GM18858 (cell line): ENCODE results near the gene ZHX3.
"Not testable (repeated sequence)": the region's sequence is repeated elsewhere in the genome, so short reads cannot be mapped to it uniquely, and the experiment has no call there.

Source experiments
- ATAC-seq: cut with Tn5 transposase; IDR thresholded peaks from one replicate; pipeline ENCODE4 v1.9.1; 2021; ENCODE audit not compliant: unreplicated experiment

Gene ZHX3

DNA sequence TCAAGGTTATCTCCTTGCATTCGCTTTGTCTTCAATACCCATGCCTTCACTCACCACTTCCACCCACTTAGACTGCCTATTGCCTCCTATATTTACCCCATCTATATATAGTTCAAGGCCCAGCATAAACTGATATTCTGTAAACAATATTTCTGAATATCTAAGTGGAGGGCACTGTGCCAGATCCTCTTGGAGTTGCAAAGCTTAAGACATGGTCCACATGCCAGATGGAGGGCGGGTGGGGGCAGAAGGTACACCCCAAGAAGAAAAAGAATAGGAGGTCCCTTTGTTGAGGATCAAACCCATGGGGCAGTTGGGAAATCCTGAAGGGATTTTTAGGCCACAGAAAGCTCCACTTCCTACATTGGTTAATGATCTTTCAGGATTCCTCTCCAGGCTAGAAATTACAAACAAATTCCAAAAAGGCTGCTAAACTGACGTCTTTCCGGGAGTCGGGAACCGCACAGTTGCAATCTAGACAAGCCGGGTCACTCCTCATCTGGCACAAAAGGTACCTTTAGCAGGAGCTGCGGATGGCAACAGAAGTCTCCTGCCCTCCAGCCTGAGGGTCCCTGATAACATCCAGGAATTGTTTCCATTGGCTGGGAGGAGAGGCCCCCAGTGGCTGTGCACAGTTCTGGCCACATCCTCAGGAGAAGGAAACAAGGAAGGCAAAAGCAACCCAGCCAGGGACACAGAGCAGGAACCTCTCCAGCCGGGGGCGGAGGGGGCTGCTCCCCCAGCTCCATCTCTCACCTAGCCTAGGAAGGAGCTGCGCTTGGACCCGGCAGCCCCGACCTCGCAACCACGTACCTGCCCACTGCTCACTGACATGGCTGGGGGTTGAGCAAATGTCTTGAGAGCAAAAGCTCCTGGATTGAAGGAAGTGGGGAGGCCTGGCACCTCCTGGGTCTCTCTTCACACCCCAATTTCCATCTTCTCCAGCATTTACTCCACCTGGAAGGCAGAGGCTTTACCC, 17.2 kb upstream of the ZHX3 start:
- no peak for ATAC-seq

DNA sequence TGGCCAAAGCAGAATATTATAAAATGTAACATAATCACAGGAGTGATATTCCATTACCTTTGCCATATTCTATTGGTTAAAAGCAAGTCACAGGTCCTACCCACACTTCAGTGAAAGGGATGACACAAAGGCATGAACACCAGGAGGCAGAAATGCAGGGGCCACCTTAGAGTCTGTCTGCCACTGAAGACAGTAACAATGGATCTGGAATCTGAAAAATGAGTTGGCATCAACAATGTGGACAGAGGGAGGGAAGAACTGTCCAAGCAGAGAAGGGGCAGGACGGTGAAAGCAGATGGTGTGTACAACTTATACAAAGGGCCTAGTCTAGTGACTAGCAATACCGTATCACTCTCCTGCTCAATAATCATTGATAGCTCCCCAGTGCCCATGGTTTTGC, 16.5 kb upstream of the ZHX3 start:
- no peak for ATAC-seq

DNA sequence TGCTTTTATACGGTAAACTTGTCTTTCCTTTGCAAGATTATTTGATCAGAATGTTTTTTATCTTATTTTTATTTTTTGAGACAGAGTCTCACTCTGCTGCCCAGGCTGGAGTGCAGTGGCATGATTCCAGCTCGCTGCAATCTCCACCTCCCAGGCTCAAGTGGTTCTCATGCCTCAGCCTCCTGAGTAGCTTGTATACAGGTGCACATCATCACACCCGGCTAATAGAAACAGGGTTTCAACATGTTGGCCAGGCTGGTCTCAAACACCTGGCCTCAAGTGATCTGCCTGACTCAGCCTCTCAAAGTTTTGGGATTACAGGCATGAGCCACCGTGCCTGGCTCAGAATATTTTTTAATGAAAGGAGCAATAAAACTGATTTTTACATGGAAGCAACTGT, 14.2 kb upstream of the ZHX3 start:
- no peak for ATAC-seq

DNA sequence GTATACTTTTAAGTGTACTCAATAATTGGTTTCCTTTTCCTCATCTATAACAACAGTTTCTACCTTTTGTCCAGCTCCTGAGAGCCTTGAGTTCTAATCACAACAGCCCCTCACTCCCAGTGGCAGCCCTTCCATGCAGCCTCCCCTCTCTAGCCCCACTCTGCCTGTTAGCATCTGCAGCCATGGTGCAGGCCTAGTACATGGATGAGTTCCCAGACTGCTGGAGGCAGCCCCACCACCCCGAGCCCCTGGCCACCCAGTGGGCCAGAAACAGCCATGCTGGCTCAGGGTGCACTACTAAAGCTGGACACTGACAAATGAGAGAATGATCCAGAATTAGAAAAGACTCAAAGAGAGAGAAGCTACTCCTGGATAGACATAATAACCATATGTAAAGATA, 13.4 kb upstream of the ZHX3 start:
- no peak for ATAC-seq

DNA sequence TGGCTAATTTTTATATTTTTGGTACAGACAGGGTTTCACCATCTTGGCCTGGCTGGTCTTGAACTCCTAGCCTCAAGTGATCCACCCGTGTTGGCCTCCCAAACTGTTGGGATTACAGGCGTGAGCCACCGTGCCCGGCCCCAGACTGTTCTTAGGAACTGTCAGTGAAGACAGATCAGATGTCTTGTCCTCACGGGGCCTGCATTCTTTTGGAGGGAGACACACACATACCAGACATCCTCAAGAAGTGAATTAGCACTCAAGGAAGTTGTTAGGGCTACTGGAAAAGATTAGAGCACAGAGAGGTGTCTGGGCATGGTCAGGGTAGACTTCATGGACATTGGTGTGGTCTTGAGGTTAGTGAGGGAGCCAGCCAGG, 12.8 kb upstream of the ZHX3 start:
- no peak for ATAC-seq

DNA sequence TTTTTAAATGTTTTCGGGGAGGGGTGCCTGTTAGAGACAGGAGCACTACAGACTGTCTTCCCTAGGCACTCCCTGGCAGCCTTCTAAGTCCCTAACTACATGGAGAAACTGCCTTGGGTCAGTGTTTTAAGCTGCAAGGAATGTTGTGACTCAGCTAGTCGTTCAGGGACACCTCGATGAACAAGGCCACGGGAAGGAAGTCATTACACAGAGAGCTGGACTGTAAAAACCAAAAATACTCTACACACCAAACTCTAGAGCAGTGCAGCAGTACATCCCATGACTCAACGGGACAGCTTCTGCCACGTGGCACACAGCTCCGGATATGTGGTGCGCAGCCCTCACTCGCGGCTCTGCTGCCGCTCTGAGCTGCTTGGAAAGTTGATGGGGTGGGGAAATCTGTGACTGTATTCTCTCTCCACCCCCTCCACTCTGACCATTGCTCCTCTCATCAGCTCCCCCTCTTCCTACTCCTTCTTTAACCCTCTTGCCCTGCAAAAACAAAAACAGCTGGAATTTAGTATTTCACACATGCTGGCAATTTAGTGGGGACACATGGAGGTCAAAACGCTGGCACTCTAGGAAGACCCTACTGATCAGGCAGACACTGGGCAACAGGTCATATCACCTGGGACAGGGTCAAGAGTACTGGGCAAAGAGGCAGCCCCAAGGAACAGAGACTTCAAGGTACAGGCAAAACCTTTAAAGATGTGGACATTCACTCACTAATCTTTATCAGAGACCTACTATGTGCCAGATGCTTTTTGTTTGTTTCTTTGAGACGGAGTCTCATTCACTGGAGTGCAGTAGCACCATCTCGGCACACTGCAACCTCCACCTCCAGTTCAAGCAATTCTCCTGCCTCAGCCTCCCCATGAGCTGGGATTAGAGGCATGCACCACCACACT, 12.2 kb upstream of the ZHX3 start:
- ATAC-seq: no peak

DNA sequence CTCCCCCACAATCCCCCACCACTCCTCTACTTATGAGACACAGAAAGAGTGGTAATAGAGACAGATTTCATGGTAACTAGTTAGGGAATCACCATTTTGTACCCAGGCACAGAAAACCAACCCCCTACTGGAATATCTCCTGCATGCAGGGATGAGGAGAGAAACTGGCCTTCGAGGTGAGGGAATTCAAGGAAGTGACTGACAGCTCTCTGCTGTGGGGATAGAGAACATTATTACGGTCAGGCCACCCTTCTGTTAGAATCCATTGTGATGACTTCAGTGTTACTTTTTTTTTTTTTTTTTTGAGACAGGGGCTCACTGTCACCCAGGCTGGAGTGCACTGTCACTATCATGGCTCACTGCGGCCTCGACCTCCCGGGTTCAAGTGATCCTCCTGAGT, 9.6 kb upstream of the ZHX3 start:
- ATAC-seq: no peak

DNA sequence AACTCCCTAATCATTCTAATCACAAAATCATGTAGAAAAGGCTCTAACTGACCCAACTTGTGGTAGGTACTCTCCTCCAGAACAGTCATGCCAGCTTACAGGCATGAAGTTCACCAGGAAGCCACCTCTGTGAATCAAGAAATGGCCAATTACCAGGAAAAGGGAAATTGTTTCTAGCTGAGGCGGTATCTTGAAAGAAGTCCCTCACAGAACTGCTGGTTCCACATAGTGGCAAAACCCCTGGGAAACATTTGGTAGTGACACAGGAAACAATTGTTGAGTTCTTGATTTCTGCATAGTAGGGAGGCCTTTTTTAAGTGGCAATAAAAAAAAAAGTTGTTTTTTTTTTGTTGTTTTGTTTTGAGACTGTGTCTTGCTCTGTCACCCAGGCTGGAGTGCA, 3.4 kb upstream of the ZHX3 start:
- ATAC-seq: no peak

DNA sequence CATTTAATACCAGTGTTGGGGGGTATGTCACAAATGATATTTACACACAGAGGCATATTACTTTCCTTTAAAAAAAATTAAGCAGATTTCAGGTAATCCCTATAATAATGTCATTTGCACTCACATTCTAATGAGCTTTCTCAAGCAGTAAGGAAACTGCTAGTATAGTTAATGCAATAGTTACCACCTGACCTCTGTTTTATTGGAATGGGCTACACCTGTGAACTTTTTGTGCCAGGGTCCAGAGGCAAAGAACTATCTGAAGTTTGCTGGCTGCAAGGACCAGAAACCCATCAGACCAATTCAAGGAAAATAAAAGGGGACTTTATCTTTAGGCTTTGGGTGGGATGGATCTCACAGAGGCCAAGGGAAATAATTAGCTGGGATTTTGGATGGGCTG, 2.9 kb upstream of the ZHX3 start:
- no peak for ATAC-seq

DNA sequence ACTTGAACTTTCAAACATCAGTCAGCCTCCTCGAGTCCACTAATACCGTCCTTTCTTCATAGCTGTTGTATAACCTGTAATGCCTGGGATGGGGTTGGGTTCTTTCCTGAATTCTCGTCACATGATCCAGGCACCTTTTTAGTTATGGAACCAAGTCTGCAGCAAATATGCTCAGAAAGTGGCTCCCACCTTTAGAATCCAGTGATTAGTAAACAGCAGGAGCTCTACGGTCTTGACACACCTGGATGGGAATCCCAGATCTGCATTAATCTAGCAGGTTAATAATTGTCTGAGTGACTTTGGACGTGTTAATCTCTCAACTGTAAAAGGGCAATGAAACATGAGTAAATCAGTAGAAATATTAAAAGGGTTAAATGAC, 729 bp upstream of the ZHX3 start:
- ATAC-seq: no peak

DNA sequence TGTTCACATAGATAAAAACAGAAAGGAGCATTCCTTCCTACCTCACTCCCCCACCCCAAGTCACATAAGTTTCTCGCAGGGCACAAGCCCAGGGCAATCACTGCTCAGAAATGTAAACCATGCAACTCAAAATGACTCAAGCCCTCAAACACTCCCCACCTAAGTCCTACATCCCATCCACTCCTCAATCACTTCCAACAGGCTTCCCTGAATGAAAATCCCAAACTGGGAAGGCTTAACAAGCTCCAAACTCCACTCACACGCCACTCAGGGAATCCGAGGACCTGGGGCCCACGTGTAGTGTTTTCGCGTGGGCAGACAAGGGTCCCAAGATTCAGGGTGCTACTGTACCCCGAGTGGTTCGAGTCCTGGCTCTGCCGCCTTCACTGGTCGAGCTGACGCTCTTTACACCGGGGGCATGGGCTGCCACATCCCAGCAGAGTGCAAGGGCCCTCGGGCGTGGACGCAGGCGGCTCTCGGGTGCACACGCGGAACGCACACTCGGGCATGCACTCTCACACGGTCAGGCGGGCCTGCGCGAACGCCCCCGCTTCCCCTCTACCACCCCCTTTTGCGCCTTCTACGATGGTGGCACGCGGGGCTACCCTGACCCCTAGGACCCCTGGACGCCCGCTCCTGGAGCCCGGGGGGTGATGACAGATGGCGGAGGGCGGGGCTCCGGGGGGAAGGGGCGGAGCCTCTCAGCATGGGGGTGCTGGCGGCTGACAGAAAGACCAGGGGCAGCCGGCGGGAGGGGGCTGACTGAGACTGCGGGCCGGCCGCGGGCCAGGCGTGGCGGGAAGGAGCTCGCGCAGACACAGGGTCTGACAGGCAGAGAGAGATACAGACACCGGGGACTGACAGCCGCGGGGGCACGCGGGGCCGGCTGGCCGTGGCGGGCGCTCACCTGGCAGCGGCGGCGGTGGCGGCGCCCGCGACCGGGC, 657 bp downstream of the ZHX3 start:
- ATAC-seq: peak; percentile 32

DNA sequence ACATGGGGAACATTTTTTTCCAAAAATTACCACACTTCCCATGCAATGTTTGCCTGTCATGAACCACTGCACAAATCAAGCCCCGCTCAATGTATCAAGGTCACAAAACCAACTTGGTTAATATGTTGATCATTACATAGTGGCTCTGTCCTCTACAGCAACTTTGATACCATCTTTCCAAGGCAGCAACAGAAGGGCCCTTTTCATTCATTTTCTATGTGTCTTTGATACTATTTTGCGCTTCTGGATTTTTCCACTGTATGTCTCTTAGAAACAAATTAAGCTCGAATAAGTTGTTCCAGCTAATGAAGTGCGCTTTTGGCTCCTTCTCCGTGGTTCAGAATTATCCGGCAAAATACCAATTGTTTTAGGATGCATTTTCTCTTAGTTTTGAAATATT, 1.5 kb downstream of the ZHX3 start:
- ATAC-seq: no peak

DNA sequence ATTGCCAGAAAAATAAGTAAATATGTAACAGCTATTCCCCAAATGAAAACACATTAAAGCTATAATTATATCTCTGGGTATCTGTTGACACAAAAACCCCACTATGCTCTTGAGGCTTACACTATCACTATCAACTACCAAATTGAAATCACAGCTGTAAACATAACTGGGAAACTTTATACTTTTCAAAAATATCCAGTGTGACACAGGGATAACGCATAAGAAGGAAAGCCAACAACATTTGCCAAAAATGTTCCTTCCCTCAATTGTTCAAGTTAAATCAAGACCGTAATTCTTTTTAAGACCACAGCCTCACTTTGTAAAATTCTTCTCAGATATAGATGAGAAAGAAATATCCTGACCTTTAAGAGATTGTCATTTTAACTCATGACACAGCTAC, 3.1 kb downstream of the ZHX3 start:
- no peak for ATAC-seq

DNA sequence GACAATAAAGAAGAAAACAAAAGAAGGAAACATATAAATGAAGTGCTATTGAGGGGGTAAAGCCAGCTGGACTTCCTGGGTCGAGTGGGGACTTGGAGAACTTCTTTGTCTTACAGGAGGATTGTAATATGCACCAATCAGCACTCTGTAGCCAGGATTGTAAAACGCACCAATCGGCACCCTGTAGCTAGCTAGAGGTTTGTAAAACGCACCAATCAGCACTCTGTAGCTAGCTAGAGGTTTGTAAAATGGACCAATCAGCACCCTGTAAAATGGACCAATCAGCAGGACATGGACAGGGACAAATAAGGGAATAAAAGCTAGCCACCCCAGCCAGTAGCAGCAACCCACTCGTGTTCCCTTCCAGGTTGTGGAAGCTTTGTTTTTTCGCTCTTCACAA, 5.5 kb downstream of the ZHX3 start:
- ATAC-seq: not testable (repeated sequence)

DNA sequence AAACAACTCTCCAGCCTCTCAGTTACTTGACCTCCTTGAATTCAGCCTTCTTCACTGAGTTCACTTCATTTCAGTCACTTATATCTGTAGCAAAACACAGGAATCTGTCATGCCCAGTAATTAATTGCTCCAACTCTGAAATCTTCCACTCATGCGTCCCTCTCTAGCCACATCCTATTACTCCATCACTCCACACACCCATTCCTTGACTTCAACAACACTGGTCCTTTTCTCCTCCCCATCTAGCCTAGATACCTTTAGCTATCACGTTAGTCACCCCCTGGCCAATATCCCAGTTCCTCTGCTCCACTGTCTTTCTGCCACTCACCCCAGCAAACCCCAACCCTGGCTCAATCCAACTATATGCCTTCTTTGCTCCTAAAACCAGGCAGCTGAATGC, 7.7 kb downstream of the ZHX3 start:
- ATAC-seq: no peak

DNA sequence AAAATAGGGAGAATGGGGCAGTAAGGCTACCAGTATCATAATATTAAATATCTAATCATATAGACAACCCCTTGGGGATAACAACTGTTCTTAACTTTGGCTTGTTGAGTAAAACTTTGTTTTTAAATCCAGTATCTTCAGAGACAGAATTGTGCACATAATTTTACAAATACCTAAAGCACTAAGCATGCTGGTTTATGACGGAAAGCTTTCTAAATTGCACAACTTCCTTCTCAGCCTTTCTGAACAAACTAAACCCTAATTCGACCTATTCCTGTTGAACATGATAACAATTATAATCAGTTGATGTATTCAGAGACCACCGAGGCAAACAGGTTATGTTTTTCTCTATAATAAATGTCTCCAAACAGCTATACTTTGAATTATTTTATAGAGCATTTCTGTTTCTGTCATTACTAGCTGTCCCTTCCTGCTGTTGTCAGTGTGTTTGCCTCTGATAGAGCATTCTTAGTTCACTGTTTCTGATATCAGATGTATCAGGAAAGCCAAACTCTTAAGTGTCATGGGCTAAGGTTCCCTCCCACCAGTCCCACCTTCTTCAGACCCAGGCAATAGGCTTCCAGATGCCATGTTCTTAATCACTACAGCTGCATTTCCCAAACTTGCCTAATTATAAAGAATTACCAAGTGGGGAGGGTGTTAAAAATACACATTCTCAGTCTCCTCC, 8.7 kb downstream of the ZHX3 start:
- ATAC-seq: no peak

DNA sequence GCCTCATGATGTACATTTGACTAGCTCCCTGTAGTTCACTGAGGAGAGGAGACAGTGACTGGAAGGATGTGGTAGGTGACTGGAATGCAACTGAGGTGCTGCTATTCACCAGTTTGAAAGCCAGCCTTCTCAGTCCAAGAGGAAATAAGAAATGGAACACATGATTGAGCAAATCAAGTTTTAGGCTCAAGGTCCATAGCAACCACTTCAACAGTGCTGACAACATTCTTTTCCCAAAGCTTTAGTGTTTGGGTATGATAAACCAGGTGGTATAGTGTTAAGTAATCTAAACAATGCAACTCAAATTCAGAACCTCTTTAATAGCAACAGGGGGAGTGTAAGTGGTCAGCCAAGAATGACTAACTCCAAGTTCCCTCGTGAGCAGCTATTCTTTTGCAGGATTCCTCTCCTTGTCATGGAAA, 9.2 kb downstream of the ZHX3 start:
- ATAC-seq: no peak

DNA sequence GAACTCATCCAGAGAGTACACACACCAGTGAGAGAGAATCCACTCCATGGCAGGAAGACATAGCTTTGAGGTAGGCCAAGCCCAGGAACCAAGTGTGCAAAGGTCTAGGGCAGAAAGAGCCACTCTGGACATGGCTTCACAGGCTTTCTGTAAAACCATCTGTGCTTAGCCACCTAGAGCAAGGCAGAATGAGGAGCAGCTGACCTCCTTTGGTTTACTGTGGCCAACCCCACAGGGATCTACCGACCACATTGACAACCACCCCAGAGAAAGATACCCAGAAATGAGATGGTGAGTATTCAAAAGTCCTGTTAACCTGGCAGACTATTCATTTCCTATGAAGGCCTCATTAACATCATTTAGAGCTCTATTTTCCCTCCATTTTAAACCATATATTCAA, 10.5 kb downstream of the ZHX3 start:
- no peak for ATAC-seq

DNA sequence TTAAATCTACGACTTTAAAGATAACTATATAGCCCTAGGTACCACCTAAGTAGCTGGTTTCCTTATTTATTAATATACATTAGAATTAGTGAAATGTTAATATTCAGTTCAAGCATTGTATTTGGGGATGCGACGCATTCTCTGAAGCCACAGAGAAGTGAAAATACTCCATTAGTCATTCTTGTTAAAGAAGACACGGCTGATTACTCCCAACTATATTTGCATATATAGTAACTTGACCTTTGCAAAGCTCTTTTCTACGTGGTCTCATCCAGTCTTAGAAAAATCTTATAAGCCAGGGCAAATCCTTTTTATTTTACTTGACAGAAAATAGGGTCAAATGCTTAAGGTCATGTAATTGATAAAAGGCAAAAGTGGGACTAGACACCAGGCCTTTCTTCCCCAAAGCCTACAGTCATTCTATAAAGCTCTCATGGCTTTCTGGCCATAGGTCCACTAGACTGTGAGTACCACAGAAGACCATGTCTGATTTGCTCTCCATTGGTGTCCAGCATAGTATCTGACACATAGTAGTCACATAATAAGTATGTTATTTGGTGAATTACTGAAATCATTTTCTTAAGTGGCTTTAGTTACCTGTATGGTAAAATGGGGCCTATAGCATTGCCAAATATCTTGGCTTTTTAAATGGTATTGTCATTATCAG, 11.3 kb downstream of the ZHX3 start:
- ATAC-seq: peak; percentile 86
